NCI-H2029 (cell line): ENCODE measurements around the gene FKBP8.
"Not testable (repeated sequence)": the region's sequence is repeated elsewhere in the genome, so short reads cannot be mapped to it uniquely, and the experiment has no call there.

Source experiments
- DNase-seq: peaks from one replicate; lab custom pipeline; 2025; lab: John Stamatoyannopoulos, UW

The FKBP8 gene

DNA sequence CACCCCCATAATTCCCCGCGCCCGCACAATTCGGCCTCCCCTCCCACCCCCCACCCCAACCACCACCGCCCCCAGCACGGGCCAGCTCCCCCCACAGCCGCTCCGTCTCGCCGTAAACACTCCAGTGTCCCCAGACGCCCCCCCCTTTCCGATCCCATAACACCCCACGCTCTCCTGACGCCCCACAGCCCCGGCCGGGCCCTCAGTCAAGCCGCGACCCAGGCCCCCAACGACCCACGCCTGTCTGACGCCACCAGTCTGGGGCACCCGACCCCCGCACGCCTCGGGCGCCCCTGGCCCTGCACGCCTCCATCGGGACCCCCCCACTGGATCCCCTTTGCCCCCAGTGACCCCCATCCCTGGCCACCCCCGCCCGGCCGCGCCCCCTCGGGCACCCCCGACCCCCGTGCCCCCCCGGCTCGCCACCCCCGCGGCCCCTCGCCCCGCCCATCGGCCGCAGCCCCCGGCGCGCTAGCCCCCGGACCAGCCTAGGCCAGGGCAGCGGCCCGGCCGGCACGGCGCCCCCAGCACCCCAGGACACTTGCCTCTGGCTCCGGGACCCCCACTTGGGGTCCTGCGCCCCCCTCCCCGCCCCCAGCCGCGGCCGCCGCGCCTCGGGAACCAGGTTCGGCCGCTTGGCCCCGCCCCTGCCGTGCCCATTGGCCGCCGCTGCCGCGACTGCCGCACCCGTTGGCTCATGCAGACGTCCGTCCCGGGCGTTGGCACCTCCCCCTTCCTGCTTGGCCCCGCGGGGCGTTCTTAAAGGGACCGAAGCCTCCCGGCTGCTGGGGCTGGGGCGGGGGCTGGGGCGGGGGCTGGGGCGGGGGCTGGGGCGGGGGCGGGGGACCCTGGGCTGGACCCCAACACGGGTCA, at the start of gene FKBP8:
Gene FKBP8 (minus strand): TSS at position 633 of the 873 bp plus-strand sequence. CDS start 1,603 bp downstream, outside the sequence.
- peak; percentile 85 for DNase-seq

GRCh38 chr19:18592732-18593131, 49.4 kb upstream of the FKBP8 start:
- not testable (repeated sequence) for DNase-seq

GRCh38 chr19:18591735-18592385, 48.5 kb upstream of the FKBP8 start:
- no peak for DNase-seq

DNA sequence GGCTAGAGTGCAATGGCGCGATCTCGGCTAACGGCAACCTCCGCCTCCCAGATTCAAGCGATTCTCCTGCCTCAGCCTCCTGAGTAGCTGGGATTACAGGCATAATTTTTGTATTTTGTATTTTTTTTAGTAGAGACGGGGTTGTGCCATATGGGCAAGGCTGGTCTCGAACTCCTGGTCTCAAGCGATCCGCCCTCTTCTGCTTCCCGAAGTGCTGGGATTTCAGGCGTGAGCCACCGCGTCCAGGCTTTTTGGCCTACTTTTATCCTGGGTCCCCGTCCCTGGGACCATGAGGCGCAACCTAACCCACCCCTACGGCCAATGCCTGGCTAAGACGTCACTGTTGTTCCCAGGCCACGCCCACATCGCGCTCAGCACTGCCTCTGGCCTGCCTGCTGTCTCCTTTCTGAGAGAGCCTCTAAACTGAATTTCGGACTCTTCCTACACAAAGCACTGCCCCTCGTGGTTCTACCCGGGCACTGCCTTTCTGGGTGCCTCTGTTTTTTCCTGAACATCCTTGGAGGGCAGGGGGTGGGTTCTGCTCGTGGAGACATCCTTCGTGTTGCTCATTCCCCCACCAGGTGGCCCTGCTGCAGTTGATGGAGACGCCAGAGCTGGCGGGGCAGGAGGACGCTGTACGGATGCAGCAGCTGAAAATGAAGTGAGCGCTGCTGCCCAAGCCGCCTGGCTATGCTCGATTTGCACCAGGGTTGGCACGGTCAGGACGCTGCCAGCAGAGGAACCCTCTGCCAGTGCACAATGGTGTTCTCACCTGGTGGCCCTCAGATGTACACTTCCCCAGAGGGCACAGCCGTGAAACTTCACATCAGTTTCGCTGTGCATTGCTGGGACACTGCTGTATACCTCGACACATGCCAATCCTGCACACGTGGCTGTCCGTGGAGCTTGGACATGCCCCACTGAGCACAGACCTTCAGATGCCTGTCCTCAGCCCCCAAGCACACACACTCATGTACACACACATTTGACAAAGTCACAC, 47.2 kb upstream of the FKBP8 start:
- peak; percentile 93 for DNase-seq

DNA sequence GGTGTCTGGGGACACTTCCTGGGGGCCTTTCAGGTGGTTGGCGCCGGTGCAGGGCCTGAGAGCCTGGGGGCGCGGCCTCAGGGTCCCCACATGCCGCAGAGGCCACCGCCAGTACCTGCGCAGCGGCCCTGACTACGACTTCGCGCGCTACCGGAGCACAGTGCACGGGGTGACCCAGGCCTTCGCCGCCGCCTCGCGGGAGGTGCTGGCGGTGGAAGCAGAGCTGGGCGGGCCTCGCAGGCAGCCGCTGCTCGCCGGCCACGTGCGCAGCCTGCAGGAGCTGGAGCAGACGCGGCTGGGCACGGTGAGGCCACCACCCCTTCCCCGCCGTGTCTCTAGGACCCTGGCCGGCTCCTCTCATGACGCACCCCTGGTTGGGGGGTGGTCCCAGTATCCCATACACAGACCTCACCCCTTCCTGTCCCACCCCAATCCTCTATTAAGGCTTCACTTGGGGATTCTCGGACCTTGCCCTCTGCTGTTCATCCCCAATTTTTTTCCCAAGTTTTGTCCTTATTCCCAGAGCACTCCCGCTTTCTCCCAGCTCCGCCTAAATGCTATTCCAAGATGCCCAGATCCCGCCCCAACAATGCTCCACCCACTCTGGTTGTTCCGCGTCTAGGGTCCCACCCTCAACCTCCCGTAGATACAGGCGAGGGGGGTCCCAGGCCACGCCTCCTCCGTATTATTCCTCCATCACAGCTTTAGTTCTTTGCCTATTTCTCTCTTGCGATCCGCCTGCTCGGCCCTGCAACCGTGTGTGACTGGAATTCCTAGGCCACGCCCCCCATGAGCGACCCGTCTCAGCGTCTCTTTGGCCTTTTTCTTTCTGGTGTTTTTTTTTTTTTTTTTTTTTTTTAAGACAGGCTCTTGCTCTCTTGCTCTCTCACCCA, 46.3 kb upstream of the FKBP8 start:
- DNase-seq, result peak; percentile 66

- DNase-seq, result peak; percentile 67
These were observed 45.4 kb upstream of the FKBP8 start, which contains the start of gene REX1BD for GRCh38 chr19:18588611-18589379. REX1BD (plus strand) TSS chr19:18588798; CDS start chr19:18588802, 4 bp downstream.

- DNase-seq, result no peak
These were observed 44.7 kb upstream of the FKBP8 start for GRCh38 chr19:18587962-18588610.

DNA sequence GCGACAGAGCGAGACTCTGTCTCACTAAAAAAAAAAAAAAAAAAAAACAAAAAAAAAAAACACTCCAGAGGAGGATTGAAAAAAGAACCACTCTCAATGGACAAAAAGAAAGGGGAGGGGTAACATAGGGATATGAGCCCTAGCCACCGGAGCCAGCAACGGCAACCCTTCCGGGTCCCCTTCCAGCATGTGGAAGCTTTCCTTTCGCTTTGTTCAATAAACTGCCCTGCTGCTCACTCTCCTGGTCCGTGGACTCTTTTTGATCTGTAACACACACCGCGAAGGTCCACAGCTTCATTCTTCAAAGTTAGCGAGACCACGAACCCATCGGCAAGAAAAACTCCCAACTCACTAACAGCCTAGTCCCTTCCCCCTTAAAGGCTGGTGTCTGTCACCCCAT, 44.2 kb upstream of the FKBP8 start:
- peak; percentile 54 for DNase-seq

- DNase-seq, result no peak
These were observed 42.9 kb upstream of the FKBP8 start for GRCh38 chr19:18586306-18586705.

GRCh38 chr19:18580311-18580710, 36.9 kb upstream of the FKBP8 start:
- DNase-seq, result no peak

DNA sequence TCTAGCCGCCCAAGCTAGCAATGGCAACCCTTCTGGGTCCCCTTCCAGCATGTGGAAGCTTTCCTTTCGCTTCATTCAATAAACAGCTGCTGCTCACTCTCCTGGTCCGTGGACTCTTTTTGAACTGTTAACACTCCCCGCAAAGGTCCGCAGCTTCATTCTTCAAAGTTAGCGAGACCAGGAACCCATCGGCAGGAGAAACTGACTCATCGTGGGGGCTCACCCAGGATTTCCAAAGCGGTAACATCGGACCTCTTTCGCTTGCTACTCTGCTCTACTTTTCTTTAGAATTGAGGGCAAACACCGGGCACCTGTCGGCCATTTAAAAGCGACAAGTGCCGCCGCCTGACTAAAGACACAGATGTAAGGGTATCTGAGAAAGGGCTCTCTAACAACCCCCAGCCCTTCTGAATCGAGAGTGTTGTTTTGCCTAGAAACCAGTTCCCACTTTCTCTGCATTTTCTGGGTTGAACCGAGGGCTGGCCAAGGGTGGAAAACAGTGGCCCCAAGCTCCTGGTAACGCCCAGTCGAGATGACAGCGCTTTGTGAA, 34.1 kb upstream of the FKBP8 start:
- DNase-seq, result no peak

DNA sequence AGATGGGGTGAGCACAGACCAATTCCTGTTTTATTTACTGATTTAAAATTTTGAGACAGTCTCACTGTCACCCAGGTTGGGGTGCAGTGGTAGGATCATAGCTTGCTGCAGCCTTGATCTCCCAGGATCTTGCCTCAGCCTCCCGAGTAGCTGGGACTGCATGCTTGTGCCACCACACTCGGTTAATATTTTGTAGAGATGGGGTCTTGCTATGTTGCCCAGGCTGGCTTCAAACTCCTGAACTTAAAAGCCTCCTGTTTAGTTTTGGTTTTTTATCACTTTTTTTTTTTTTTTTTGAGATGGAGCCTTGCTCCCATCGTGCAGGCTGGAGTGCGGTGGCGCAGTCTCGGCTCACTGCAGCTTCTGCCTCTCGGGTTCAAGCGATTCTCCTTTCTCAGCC, 33.0 kb upstream of the FKBP8 start:
- no peak for DNase-seq

- no peak for DNase-seq
These were observed 31.4 kb upstream of the FKBP8 start for GRCh38 chr19:18574691-18575291.

- DNase-seq, result peak; percentile 97
These were observed 28.4 kb upstream of the FKBP8 start, which contains the start of gene UBA52 for GRCh38 chr19:18571564-18572344. UBA52 (plus strand) TSS chr19:18571857; CDS start chr19:18573301, 1,444 bp downstream.

GRCh38 chr19:18568367-18568766, 25.0 kb upstream of the FKBP8 start:
- no peak for DNase-seq

DNA sequence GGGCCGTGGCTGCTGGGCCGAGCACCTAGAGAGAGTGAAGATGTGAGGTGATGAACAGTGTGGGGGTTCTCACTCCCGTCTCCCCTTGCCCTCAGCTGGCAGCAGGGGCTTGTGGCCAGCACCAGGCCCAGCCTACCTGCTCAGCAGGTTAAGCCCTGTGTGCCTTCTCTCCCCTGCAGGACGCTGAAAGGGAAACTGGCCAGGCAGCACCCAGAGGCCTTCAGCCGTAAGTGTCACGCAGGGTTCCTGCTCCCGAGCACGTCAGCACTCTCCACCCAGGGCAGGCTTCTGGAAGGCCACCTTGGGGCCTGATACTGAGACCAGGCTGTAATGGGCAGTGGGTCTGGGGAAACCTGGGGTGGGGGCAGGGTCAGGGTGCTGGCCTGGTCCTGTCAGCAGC, 23.6 kb upstream of the FKBP8 start:
- no peak for DNase-seq

DNA sequence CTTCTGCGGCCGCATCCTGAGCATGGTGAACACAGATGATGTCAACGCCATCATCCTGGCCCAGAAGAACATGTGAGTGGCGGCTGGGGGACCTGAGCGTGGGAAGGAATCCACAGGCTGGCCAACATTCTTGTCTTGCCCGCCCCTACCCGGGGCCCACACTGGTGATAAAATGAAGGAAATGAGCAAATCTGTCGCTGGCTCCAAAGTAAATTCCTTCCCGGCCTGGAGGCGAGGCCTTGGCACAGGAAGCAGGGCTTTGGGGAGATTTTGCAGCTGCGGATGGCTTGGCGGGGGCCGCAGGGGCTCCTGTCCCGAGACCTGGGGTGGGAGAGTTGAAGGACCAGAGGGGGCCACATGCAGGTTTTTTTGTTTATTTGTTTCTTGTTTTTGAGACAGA, 18.7 kb upstream of the FKBP8 start:
- no peak for DNase-seq

GRCh38 chr19:18559685-18560084, 16.3 kb upstream of the FKBP8 start:
- DNase-seq, result no peak
